Endothelial cell of umbilical vein (primary cell): Measurements from ENCODE around the gene PFN3.

Experiments
- POLR2AphosphoS5 ChIP-seq: IDR thresholded peaks from 2 replicates; pipeline ENCODE4 v1.6.1; 2012; ENCODE audit warnings: low read depth, mild to moderate bottlenecking, control low read depth, low read length, moderate library complexity; ENCODE audit not compliant: insufficient read depth
- TF ChIP-seq, protein P1 (sequence below), 2 donors: IDR thresholded peaks; 1 replicate in 1 of 2; 2 replicates in 1 of 2; pipeline ENCODE4 v1.5.1; 2011; ENCODE audit warnings: low read length in 2 of 2, mild to moderate bottlenecking in 2 of 2, moderate library complexity in 2 of 2, control low read depth in 1 of 2, inconsistent platforms in 1 of 2, low read depth in 1 of 2; ENCODE audit not compliant: insufficient read depth in 1 of 2; ENCODE audit errors: extremely low read depth in 1 of 2

DNA sequence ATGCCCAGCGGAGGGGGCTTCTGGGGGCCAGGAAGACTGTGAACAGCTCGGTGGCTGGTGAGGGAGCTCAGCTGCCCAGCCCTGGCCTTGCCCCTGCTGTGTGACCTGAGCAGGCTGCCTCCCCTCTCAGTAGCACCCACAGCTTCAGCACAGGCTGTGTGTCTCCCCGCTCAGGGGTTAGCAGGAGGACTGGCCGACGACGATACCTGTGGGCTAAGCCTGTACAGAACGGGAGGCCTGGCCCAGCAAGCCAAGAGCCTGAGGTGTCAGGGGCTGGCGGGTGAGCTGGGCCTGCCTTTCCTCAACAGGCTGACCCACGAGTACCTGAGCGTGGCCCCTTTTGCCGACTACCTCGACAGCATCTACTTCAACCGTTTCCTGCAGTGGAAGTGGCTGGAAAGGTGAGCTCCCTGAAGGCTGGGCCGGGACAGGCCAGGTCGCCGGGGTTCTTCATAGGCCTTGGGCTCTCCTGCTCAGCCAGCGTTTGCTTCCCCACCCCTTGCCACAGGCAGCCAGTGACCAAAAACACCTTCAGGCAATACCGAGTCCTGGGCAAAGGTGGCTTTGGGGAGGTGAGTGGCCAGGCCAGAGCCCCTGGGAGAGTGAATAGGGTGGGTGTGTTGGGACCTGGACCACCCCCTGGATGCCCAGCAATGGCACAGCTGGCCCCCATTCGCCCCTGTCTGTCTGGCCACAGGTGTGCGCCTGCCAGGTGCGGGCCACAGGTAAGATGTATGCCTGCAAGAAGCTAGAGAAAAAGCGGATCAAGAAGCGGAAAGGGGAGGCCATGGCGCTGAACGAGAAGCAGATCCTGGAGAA, 32.6 kb upstream of the PFN3 start:
- TF ChIP-seq POLR2AphosphoS5 = no peak
- TF ChIP-seq, protein P1, sequence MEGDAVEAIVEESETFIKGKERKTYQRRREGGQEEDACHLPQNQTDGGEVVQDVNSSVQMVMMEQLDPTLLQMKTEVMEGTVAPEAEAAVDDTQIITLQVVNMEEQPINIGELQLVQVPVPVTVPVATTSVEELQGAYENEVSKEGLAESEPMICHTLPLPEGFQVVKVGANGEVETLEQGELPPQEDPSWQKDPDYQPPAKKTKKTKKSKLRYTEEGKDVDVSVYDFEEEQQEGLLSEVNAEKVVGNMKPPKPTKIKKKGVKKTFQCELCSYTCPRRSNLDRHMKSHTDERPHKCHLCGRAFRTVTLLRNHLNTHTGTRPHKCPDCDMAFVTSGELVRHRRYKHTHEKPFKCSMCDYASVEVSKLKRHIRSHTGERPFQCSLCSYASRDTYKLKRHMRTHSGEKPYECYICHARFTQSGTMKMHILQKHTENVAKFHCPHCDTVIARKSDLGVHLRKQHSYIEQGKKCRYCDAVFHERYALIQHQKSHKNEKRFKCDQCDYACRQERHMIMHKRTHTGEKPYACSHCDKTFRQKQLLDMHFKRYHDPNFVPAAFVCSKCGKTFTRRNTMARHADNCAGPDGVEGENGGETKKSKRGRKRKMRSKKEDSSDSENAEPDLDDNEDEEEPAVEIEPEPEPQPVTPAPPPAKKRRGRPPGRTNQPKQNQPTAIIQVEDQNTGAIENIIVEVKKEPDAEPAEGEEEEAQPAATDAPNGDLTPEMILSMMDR (IDR thresholded peaks at IDR 0.05; ENCODE audit: extremely low read depth in 1 of 2, insufficient read depth in 1 of 2, low read depth in 1 of 2, low read length in 2 of 2) = no peak
